GM21786 (cell line): Measurements from ENCODE around the gene FITM2.
"Not testable (repeated sequence)": the region's sequence is repeated elsewhere in the genome, so short reads cannot be mapped to it uniquely, and the experiment has no call there.

ENCODE experiments used
- ATAC-seq: cut with Tn5 transposase; IDR thresholded peaks from one replicate; pipeline ENCODE4 v1.9.1; 2021; ENCODE audit not compliant: unreplicated experiment

Gene FITM2

DNA sequence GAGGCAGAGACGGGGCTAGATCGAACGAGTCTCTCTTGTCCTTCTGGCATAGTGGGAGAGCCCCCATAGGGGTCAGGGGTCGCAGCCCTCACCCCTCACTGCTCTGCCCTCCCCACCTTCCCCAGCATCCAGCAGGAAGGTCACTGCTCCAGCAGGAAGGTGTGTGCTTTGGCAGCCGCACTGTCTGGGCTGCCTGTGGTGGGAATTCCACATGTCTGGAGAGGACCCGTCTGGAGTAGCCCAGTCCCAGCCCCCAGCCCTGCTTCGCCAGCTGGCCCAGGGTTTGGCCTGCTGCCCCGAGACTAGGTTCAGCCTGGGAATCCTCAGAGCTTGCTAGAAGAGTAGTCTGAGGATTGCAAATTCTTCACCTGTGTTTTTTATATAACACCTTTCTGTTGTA, 23.3 kb upstream of the FITM2 start:
- no peak for ATAC-seq

GRCh38 chr20:44331201-44331600, 20.2 kb upstream of the FITM2 start:
- no peak for ATAC-seq

DNA sequence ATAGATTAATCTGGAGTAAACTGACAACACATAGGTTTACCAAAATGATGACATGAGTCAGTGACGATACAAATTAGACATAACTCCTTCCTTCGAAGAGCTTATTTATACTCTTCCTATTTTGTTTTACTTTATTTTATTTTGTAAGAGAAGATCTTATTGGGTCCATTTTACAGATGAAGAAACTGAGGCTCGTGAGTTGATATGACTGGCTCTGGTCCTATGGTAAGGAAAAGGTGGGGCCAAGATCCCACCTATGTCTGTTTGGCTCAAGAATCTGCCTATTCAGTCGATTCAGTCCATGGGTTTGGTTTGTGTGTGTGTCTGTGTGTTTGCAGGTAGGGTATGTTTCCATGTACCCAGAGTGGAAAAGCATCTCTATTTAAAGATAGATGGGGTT, 17.4 kb upstream of the FITM2 start:
- ATAC-seq: no peak

GRCh38 chr20:44327748-44328147, 16.7 kb upstream of the FITM2 start:
- not testable (repeated sequence) for ATAC-seq

DNA sequence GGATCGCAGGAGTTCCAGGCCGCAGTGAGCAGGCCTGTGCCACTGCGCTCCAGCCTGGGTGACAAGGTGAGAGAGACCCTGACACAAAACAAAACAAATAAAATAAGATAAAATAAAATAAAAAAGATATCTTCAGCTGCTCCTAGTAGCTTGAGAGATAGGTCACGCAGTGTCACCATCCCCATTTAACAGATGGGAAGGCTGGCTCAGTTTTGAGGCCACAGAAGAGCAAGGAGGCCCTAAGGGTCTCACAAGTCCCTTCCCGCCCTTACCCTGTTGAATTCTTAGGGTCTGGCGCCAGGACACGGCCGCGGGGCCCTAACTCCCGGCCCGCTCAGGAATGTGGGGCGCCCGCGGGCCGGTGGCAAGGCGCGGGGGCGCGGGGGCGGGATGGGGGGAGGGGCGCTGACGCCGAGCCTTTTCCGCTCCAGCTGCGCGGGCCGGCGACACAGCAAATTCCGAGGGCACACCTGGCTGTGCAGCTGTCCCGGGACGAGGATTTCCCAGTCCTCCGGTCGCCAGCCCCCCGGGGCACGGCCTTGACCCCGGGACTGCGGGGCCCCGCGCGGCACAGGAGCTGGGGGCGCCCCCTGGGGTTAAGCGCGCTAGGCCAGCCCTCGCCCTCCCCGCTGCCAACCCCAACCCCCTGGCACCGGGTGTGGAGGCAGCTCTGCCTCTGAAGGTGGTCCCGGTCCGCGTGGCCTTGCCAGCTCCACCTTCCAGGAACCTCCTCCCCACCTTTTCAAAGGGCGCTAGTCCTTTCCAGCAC, 15.6 kb upstream of the FITM2 start:
- ATAC-seq: no peak

GRCh38 chr20:44324343-44324742, 13.3 kb upstream of the FITM2 start:
- no peak for ATAC-seq

DNA sequence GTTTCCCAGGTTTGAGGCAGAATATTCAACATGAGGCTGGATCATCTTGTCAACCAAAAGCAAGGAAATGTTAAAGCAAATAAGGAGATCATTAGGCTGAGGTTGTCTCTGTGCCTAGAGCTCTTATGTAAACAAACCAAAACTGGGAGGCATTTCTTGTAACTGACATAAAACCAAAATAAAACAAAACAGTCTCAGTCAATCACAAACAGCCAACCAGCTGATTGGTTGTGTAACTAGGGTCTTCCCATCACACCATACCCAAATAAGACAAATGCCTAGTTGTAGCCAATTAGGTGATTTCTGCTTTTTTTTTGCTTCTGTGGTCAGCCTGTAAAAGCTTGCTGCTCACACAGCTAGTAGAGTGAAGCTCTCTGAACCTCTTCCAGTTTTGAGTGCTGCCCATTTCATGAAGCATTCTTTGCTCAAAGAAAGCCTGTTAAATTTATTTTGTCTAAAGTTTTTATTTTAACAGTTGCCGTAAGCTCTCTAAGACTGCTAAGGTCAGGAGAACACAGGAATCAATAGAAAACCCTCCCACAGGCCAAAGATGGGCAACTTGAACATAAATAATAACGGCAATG, 8.9 kb upstream of the FITM2 start:
- no peak for ATAC-seq

DNA sequence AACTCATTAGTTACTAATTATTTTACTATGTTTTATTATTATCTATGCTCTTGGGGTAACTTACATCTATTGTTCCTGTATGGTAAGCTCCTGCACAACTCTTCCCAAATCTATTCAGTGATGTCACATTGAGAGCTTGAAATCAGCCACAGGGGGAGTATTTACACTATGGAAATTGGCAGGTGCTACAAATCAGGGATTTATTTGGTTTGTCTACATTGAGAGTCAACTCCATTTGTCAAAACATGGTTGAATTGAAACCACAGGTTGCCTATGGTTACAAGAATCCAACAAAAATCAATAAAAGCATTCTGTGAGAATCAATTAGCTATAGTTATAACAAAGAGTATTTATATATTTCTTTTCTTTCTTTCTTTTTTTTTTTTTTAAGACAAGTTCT, 3.9 kb upstream of the FITM2 start:
- ATAC-seq: no peak

DNA sequence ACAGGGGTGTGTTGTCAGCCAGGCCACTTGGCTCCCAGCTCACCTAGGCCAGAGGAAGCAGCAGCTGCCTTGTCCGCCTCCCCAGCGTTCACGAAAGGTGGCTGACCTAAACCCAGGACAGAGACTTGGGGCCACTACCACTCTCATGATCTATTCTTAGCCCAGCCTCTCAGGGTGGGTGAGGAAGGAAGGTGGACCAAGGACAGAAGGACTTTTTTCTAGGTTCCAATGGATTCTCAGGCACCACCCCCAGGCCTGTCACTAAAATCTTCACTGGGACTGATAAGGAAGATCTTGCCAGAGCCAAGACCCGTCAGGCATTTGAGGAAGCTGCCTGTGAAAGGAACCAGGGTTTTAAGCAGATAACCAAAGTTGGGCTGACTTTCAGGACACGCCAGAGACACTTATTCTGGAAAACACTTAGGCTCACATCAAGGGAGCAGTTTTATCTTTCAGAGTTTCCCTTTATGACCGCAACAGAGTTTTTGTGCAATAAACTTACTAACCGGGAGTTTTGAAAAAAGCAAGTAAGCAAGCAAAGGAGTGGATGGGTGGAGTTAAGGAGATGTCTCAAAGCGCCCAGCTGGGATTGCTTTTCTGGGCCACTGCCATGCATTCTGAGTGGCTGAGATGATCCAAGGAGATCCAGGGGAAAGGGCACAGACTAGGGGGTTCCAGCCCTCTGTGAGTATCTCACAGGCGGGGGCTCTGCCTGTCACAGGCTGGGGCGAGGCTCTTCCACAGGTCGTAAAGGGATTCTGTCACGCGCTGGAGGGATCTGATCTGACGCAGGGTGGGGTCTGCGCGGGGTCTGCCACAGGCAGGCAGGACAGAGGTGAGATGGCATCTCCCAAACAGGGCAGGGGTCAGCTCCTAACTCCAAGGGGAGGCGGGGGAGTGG, 989 bp downstream of the FITM2 start:
- ATAC-seq: no peak

DNA sequence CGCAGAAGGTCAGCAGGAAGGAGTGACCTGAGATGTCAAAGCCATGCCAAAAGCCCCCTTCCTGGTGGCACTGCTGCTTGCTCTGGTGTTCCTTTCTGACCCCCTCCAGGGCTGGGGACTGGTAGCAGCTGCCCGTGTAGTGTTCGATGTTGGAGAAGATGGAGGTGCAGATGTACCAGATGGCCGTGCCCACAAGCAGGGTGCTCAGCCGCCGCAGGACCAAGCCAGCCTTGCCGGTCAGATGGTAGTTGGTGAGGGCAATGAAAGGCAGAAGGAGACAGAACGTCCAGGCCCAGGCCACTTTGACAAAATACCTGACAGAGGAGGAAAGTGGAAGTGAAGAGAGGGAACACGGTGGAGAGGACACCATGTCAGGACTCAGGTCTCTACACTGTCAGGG, 4.1 kb downstream of the FITM2 start:
- ATAC-seq: no peak

GRCh38 chr20:44304383-44304782, 6.6 kb downstream of the FITM2 start:
- ATAC-seq: no peak

DNA sequence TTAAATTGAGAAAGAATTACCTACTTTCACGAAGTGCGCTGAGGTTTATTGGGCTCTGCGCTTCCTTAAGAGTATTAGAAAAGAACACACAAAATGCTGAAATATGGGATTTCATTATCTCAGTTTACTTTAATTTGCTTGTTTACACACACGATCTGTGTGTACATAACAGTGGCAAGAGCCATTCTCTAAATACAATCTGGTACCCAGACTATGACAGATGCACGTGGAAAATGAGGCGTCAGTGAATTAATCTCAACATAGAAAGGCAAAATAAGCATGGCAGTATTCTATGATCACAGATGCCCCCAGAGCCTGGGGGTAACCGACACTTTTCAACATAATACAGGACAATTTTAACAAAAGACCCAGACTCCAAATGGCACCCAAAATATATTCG, 8.3 kb downstream of the FITM2 start:
- ATAC-seq: no peak

- ATAC-seq: no peak
Observed at GRCh38 chr20:44302026-44302669, 8.9 kb downstream of the FITM2 start.

GRCh38 chr20:44301285-44301684, 9.7 kb downstream of the FITM2 start:
- no peak for ATAC-seq

DNA sequence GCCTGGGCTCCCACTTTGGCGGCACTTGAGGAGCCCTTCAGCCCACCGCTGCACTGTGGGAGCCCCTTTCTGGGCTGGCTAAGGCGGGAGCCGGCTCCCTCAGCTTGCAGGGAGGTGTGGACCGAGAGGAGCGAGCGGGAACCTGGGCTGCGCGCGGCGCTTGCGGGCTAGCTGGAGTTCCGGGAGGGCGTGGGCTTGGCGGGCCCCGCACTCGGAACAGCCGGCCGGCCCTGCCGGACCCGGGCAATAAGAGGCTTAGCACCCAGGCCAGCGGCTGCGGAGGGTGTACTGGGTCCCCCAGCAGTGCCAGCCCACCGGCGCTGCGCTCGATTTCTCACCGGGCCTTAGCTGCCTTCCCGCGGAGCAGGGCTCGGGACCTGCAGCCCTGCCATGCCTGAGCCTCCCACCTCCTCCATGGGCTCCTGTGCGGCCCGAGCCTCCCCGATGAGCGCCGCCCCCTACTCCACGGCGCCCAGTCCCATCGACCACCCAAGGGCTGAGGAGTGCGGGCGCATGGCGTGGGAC, 11.9 kb downstream of the FITM2 start:
- not testable (repeated sequence) for ATAC-seq

- no peak for ATAC-seq
Observed at GRCh38 chr20:44297721-44298120, 13.3 kb downstream of the FITM2 start.

GRCh38 chr20:44296011-44296410, 15.0 kb downstream of the FITM2 start:
- no peak for ATAC-seq

DNA sequence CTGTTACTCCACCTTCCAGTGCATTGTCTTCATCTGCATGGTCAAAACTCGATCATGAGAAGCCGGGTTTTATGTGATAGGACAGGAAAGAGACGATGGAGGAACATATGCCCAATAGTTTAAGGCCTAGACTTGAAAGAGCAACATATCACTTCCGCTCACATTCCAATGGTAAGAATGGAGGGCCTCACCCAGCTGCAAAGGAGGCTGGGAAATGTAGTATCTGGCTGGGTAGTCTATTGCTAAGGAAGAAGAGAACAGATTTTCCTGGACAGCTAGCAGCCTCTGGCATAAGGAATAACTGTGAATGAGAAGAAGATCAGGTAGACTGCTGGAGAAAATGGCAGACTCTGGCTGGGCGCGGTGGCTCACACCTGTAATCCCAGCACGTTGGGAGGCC, 19.2 kb downstream of the FITM2 start:
- ATAC-seq: no peak

DNA sequence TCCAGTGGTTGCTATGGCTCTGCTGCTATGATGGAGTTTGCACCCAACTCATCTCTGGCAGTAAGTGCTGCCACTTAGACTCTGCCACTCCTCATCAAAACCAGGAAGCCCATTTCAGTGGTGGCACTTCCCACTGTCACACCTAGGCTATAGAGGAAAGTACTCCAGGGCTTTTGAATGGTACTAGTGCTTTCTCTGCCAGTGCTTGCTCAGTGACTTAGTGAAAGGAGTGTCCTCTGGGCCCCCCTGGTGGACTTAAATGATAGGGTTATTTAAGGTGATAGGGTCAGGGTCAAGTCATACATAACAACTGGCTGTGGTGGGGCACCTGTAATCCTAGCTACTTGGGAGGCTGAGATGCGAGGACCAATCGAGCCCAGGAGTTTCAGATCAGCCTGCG, 22.8 kb downstream of the FITM2 start:
- no peak for ATAC-seq

- ATAC-seq: no peak
Observed at GRCh38 chr20:44287272-44288097, 23.5 kb downstream of the FITM2 start.
